HG03439 (cell line): ENCODE data around the gene MRPL50.
"Not testable (repeated sequence)": the region's sequence is repeated elsewhere in the genome, so short reads cannot be mapped to it uniquely, and the experiment has no call there.

Experiments used
- ATAC-seq: cut with Tn5 transposase; IDR thresholded peaks from one replicate; pipeline ENCODE4 v1.9.1; 2021; ENCODE audit warnings: mild to moderate bottlenecking, moderate library complexity; ENCODE audit not compliant: unreplicated experiment

MRPL50 gene

DNA sequence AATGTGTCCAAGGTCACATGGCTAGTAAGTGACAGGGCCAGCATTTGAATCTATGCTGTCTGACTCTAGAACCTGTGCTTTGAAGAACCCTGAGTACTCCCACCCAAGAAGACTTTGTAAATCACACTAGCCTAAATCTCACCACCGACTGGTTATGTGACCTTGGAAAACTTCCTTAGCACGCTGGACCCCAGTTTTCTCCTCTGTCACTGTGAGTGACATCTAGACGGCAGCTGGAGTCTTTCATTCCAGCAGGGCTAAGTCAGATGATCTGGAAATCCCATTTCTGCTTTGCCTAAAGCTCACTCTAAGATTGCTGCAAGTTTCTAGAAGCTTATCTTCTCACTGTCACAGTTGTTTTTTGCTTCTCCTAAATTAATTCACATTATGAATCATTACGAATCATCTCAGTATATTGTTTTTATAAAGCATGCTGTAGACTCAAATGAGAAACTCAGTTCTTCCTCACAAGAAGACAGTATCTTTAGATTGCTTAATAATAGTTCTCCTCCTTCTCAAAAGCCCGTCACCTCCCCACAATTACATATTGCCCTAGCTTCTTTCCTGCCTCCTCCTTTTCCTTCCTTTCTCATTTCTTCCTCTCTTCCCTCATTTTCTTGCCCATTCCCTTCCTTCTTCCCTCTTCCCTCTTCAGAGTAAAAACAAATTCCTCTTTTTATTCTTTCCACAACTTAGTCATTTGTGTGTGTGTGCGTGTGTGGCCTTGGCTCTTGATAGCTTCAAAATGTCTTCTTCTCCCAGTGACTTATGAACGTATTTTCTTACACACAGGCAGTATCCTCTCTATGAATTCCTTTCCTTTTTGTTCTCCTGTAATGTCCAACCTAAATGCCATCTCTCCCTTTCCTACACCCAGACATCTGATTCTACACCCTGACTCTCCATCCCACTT is 20.4 kb upstream of the MRPL50 start:
- ATAC-seq = no peak

DNA sequence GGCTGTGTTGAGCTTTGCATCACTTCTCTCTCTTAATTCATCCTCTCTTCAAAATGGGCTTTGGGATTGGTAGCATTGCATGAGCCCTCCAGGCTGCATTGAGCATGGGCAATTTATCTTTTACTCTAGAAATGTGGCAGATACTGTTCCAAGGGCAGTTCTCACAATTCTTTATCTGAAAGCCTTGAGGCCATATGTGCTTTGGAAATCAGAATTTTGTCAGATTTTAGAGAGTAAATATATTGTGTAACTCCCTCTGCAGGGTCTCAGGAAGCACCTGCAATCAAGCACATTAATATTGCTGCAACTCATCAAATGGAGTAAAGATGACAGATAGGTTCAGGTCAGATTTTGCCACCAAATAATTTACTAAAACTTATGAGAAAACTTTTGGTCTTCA is 19.6 kb upstream of the MRPL50 start:
- no peak for ATAC-seq

DNA sequence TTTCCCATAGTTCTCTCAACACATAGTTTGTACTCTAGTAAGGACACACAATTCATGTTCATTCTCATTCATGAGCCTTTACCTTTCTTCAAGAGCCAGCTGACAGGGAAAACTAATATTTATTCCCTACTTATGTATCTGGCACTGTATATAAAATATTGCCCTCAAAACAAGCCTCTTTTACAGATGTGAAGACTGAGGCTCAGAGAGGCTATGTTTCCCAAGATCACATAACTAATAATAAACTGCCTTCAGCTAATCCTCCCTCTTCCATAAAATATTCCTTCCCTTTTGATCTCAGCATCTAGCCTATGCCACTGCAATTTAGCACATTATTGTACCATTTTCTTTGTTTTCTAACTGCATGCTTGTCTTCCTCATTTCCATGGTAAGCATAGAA is 19.0 kb upstream of the MRPL50 start:
- no peak for ATAC-seq

DNA sequence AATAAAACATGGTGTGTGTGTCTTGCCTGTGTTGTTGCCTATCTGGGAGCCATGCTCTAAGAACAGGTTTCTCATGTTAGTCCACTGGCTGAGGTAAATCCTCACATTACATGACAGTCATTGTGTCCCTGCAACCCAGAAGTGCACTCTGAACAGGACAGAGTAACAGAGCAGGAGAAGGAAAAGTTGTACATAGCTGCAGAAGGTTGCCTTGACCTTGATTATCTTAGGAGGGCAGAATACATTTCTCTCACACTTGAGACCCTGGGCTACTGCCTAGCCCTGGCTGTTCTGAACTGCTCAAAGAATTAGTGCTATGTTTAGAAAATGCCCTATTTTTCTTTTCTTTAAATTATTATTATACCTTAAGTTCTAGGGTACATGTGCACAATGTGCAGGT is 17.2 kb upstream of the MRPL50 start:
- ATAC-seq = no peak

DNA sequence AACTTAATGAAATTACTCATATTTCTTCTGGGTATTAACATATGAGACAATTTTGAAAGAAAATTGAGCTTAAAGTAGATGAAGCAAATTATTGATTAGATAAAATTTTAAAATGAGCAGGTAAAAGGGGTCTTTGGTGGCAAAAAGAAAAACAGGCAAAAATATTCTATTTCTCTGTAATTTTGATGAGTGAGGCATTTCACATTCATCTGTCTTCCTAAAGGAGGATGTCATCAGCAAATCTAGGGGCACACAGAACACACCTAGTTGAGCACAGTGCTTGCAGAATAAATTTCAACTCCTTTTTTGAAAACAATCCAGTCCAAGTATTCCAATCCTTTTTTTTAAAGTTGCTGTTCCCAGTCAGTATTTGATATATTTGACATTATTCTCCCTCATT is 16.4 kb upstream of the MRPL50 start:
- ATAC-seq = no peak

DNA sequence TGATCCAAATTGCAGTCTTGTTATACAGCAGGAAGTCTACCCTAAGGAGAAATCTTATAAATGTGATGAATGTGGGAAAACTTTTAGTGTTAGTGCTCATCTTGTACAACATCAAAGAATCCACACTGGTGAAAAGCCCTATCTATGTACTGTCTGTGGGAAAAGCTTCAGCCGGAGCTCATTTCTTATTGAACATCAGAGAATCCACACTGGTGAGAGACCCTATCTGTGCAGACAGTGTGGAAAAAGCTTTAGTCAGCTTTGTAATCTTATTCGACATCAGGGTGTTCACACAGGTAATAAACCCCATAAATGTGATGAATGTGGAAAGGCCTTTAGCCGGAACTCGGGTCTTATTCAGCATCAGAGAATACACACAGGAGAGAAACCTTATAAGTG is 10.7 kb upstream of the MRPL50 start:
- ATAC-seq = no peak

DNA sequence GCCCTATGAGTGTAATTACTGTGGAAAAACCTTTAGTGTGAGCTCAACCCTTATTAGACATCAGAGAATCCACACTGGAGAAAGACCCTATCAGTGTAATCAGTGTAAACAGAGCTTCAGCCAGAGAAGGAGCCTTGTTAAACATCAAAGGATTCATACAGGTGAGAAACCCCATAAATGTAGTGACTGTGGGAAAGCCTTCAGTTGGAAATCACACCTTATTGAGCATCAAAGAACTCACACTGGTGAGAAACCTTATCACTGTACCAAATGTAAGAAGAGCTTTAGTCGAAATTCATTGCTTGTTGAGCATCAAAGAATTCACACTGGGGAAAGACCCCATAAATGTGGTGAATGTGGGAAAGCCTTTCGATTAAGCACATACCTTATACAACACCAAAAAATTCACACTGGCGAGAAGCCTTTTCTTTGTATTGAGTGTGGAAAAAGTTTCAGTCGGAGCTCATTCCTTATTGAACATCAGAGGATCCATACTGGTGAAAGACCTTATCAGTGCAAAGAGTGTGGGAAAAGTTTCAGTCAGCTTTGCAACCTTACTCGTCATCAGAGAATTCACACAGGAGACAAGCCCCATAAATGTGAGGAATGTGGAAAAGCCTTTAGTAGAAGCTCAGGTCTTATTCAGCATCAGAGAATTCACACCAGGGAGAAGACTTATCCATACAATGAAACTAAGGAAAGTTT is 10.1 kb upstream of the MRPL50 start:
- ATAC-seq = no peak

DNA sequence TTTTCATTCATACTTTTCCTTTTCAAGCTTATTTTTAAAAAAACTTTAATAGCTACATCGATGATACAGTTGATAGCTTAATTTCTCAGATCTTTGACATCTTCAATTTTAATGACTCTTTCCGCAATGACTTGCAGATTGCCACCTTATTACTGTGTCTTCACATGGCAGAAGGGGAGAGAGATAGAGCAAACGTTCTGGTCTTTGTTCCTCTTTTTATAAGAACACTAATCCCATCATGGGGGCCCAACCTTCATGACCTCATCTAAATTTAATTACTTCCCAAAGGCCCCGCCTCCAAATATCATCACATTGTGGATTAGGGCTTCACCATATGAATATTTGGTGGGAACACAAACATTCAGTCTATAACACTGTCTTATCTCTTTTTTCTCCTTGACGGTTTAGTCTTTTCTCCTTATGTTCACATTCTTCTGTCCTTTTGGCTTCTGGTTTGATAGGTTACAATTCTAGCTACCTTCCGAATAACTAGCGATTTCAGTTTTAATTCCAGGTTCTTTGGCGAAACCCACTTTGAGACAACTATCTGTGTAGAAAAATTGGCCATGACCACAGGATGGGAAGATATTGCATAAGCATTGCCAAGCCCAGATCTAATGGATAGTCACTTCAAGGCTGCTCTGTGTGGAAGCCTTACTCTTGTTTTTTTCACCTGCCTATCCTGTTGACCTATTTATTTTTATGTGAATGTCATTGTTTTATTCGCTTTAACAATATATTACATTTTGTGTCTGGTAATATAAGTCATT is 5.3 kb upstream of the MRPL50 start:
- ATAC-seq = no peak

DNA sequence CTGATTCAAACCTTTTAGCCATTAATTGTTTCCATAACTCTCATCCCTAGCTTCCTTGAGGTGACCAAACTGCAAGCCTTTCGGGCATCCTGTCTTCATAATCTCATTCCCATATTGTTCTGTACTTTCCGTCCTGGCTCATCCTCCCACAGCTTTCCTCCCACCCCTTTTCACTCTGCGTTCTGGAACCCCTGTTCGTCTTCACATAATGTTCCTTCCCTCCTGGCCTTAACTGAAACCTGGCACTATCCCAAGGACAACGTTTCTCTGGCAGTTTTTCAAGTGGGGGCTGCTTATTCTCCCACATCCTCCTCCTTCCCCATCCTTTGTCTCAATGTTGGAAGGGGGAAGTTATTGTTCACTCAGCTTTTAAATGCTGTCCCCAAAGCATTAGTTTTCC is 1.7 kb upstream of the MRPL50 start:
- no peak for ATAC-seq

DNA sequence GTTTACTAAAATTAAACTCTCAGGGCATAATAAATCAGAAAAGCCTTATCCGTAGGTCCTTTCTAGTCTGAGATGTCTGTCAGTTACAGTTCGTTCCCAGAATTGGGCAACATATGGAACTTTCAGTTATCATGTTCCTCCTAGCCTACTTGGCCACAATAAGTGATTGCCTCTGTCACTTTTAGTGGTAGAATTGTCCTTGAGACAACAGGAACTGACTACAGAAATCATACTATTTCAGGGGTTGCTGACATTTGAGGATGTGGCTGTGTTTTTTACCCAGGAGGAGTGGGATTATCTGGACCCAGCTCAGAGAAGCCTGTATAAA is 1.2 kb upstream of the MRPL50 start:
- ATAC-seq = no peak

DNA sequence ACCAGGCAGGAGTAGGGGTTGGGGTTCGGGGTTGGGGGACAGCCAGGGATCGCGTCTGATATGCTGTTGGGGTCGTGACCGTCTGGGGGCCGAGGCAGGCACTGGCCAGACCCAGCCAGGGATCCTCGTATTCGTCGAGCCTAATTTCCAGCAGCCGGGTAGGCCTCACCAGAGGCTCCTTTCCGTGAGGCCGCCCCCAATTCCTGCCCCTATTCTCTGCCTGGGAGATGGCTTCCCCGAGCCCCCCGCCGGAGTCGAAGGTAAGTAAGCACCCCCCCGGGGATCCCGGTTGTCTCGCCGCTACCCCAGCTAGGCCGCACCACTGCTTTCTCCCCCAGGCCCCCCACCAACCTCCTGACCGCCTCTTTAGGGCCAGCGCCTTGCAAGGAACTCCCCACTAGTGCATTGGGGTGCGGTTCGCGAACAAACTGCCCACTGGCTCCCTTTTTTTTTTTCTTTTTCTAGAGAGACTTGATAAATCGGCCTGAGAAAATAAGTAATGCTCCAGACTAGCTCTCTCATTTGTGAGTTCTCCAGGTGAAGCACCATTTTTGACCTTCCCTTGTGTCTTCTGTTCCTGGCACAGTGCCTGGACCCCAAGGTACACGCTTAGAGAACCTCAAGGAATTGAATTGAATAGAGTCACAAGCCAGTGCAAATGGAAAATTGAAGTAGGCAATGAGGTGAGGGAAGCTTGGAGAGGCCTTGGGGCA is 668 bp upstream of the MRPL50 start:
- ATAC-seq = no peak

DNA sequence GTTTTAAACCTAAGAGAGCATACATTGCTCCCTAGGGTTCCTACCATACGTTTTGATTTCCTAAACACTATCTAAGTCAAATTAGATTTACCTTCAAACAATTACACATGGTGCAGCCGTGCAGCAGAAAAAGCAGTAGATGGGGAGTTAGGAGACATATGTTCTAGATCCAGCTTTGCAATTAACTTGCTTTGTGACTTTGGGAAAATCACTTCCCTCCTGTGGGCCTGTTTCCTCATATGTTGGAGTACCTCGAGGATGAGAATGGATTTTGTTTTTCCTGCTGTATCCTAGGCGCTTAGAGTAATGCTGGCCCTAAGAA is 711 bp downstream of the MRPL50 start:
- no peak for ATAC-seq

DNA sequence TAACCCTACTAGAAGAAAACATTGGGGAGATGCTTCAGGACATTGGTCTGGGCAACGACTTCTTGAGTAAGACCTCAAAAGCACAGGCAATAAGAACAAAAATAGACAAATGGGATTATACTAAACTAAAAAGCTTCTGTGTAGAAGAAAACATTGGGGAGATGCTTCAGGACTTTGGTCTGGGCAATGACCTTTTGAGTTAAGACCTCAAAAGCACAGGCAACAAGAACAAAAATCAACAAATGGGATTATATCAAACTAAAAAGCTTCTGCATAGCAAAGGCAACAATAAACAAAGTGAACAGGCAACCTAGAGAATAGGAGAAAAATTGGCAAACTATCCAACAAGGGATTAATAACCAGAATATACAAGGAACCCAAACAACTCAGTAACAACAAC is 3.7 kb downstream of the MRPL50 start:
- no peak for ATAC-seq

DNA sequence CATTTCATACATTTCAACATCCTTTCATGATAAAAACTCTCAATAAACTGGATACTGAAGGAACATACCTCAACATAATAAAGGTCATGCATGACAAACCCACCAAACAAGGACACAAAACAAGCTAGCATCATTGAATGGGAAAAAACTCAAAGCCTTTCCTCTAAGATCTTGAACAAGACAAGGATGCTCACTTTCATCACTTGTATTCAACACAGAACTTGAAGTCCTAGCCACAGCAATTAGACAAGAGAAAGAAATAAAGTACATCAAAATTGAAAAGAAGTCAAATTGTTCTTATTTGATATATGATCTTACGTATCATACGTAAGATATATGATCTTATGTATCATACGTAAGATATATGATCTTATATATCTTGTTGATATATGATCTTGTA is 5.3 kb downstream of the MRPL50 start:
- no peak for ATAC-seq

DNA sequence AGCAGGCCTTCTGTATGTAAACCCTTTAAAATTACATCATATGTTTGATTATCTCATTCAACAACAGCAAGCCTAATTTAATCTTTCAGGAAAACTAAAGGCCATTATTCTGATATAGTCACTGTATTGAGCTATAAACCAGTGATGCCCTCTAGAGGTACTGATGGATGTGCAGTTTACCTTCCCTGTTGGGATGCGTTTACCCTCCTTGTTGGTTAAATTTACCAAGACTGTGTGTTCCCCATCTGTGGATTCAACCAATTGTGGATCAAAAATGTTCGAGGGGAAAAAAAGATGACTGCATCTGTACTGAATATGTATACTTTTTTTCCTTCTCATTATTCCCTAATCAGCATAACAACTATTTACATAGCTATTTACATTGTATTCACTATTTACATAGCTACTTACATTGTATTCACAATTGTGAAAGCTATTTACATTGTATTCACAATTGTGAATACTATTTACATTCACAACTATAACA is 9.9 kb downstream of the MRPL50 start:
- ATAC-seq = no peak

DNA sequence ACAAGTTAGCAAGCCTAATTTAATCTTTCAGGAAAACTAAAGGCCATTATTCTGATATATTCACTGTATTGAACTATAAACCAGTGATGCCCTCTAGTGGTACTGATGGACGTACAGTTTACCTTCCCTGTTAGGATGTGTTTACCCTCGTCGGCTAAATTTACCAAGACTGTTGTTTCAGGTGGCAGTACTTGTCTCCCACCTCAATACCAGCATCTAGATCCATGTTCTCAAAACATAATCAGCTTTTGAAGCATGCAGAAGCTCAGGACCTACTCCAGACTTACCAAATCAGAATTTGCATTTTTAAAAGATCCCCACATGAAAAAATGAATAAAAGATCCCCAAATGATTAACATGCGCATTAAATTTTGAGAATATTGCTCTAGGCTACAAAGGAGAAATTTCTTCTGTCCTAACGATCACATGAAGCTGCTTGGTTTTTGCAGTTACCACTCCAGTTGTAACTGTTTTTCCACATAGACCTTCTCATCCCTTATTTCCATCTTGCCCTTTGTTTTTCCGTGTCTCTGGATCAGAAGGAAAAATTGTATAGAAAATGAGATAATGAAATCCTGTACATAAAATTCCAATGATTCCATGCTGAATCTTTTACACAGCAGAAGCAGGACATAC is 10.4 kb downstream of the MRPL50 start:
- peak; percentile 86 for ATAC-seq

DNA sequence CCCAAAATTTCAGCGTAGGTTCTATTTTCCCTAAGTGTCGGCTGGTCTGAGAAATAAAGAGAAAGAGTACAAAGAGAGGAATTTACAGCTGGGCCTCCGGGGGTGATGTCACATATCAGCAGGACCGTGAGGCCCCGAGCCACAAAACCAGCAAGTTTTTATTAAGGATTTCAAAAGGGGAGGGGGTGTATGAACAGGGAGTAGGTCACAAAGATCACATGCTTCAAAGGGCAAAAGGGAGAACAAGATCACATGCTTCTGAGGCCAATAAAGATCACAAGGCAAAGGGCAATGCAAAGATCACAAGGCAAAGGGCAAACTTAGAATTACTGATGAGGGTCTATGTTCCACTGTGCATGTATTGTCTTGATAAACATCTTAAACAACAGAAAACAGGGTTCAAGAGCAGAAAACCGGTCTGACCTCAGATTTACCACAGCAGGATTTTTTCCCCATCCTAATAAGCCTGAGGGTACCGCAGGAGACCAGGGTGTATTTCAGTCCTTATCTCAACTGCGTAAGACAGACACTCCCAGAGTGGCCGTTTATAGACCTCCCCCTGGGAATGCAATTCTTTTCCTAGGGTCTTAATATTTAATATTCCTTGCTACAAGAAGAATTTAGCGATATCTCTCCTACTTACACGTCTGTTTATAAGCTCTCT is 13.4 kb downstream of the MRPL50 start, which contains the start of gene BAAT:
TSS of gene BAAT (minus strand) at position 134 of the 664 bp plus-strand sequence. CDS start 13,602 bp downstream, outside the sequence.
- not testable (repeated sequence) for ATAC-seq

DNA sequence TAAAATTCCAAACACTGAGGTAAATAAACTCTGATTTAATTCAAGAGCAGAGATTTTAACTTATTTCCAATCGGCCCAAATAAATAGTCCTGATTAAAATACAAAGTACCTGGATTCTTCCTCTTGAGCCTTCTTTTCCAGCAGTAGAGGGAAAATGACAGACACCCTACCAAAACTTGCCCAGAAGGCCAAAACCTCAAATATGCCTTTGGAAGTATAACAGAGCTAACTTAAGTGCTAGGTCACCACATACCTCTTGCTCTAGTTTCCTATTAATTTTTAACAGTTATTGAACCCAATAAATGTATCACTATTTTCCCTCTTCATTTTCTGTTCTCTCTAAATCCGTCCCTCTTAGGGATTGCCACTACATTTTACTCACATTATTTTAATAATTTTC is 15.1 kb downstream of the MRPL50 start:
- ATAC-seq = no peak

DNA sequence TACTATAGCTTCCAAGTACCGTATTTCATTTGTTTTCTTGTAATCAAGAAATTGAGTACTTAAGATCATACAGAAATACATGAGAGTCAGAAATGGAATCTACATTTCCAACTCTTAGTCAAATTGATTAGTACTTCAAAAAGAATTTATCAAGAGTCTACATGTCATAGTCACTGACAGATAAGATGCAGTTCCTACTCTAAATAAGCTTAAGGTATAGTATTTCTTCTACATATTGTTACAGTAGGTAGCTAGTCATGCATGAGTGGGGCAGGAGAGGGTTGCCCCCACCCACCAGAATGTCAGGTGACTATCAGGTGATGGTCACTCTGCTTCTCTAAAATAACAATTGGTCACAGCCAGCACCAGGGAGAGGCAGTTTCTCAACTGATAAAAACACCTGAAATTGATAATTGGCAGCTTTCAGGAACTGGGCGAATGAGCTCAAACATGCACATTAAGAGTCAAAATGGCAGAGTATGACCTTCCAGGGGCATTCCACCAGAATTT is 16.5 kb downstream of the MRPL50 start:
- ATAC-seq = no peak

DNA sequence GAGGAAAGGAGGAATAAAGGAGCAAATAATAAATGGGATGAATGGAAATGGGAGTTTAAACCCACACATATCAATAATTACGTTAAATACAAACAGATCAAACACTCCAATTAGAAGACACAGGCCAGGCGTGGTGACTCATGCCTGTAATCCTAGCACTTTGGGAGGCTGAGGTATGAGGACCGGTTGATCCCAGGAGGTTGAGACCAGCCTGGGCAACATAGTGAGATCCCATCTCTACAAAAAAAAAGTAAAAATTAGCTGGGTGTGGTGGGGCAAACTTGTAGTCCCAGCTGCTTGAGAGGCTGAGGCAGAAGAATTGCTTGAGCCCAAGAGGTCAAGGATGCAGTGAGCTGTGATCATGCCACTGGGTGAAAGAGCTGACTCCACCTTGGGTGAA is 17.3 kb downstream of the MRPL50 start:
- ATAC-seq = no peak
